B cell (primary cell): ENCODE measurements around the gene LARGE1. TPM values are rescaled to one million over a fixed set of nuclear protein-coding genes. Genes with fewer than 3 reads are reported as not detected.

Experiments used
- ATAC-seq: fragments of 200-7000 bp; cut with Tn5 transposase; one replicate; pipeline ENCODE4 v1.10.0; 2021; ENCODE audit warnings: low read depth, mild to moderate bottlenecking, moderate number of reproducible peaks, moderate library complexity
- CTCF ChIA-PET: fragments of 350-600 bp; sonication (Branson Sonifier 250); formaldehyde crosslinking; loops from one replicate; lab custom pipeline; 2021; ENCODE audit warnings: antibody characterized with exemption, inconsistent platforms; lab: Charles Lee
- POLR2A ChIA-PET: fragments of 350-600 bp; sonication (Branson Sonifier 250); formaldehyde crosslinking; loops from one replicate; lab custom pipeline; 2021; ENCODE audit warnings: antibody characterized with exemption; lab: Charles Lee
- DNase-seq: peaks from one replicate; pipeline ENCODE4 v3.0.0; 2013
- H2AFZ ChIP-seq: 2 replicates; pipeline ENCODE4 v1.6.1; 2012; ENCODE audit warnings: mild to moderate bottlenecking, low read depth, low read length; ENCODE audit not compliant: insufficient read depth, poor library complexity, severe bottlenecking
- H3K27ac ChIP-seq, 2 donors: 1 replicate in 1 of 2; 2 replicates in 1 of 2; pipeline ENCODE4 v1.5.1; 2012 to 2013; ENCODE audit warnings: low read length in 2 of 2, mild to moderate bottlenecking in 2 of 2, moderate library complexity in 1 of 2
- H3K27me3 ChIP-seq, 4 experiments: fragments of 200-600 bp in 1 of 4; sonication (generic) in 1 of 4; replicated peaks in 1 of 4; 1 replicate in 2 of 4; 2 replicates in 2 of 4; pipeline versions ENCODE4 v1.6.1 to v1.7.0; 2013 to 2016; ENCODE audit warnings: low read length in 3 of 4, mild to moderate bottlenecking in 2 of 4, mixed read lengths in 1 of 4, moderate library complexity in 1 of 4; ENCODE audit not compliant: insufficient read depth in 4 of 4, control insufficient read depth in 3 of 4; ENCODE audit errors: control extremely low read depth in 1 of 4
- H3K36me3 ChIP-seq, 2 experiments: replicated peaks in 1 of 2; 1 replicate in 1 of 2; 2 replicates in 1 of 2; pipeline versions ENCODE4 v1.6.1 to v1.7.1; 2013; ENCODE audit warnings: low read length in 1 of 2; ENCODE audit not compliant: insufficient read depth in 2 of 2, control insufficient read depth in 1 of 2; ENCODE audit errors: control extremely low read depth in 1 of 2, extremely low read depth in 1 of 2
- H3K4me1 ChIP-seq, 2 donors: fragments of 200-600 bp in 1 of 2; sonication (generic) in 1 of 2; 1 replicate in 1 of 2; 2 replicates in 1 of 2; pipeline versions ENCODE4 v1.5.1 to v1.6.1; 2013 to 2017; ENCODE audit warnings: low read length in 2 of 2; ENCODE audit not compliant: control insufficient read depth in 2 of 2, insufficient read depth in 2 of 2
- H3K4me2 ChIP-seq: replicated peaks from 2 replicates; pipeline ENCODE3; 2012; ENCODE audit warnings: mild to moderate bottlenecking, low read depth, low read length; ENCODE audit not compliant: poor library complexity, severe bottlenecking
- H3K4me3 ChIP-seq, 5 experiments: fragments of 200-600 bp in 1 of 5; sonication (generic) in 1 of 5; 1 replicate in 3 of 5; 2 replicates in 2 of 5; pipeline versions ENCODE4 v1.5.1 to v1.7.0; 2011 to 2016; ENCODE audit warnings: low read length in 4 of 5, mild to moderate bottlenecking in 4 of 5, low read depth in 2 of 5, control low read depth in 1 of 5, moderate library complexity in 1 of 5; ENCODE audit not compliant: insufficient read depth in 1 of 5; ENCODE audit errors: control extremely low read depth in 1 of 5, extremely low read depth in 1 of 5
- H3K79me2 ChIP-seq: fragments of 200-600 bp; sonication (generic); one replicate; pipeline ENCODE4 v1.6.0; 2016; ENCODE audit warnings: low read length; ENCODE audit not compliant: control insufficient read depth, insufficient read depth
- H3K9ac ChIP-seq: fragments of 200-600 bp; sonication (generic); 2 replicates; pipeline ENCODE4 v1.6.1; 2017; ENCODE audit warnings: mild to moderate bottlenecking, low read length, moderate library complexity
- H3K9me3 ChIP-seq, 3 donors: one replicate each; pipeline versions ENCODE4 v1.6.1 to v1.7.1; 2013; ENCODE audit warnings: low read length in 2 of 3; ENCODE audit not compliant: control insufficient read depth in 2 of 3, insufficient read depth in 1 of 3; ENCODE audit errors: control extremely low read depth in 1 of 3
- H4K20me1 ChIP-seq: 2 replicates; pipeline ENCODE4 v1.6.0; 2012; ENCODE audit warnings: mild to moderate bottlenecking, low read length; ENCODE audit not compliant: insufficient read depth, control insufficient read depth, poor library complexity, severe bottlenecking
- H3K27ac Mint-ChIP-seq: one replicate; pipeline ENCODE4 v1.8.0; 2021; ENCODE audit warnings: mixed read lengths
- H3K27me3 Mint-ChIP-seq: one replicate; pipeline ENCODE4 v1.8.0; 2021; ENCODE audit warnings: mixed read lengths
- H3K4me1 Mint-ChIP-seq: one replicate; pipeline ENCODE4 v1.8.0; 2021; ENCODE audit warnings: mixed read lengths
- H3K4me3 Mint-ChIP-seq: one replicate; pipeline ENCODE4 v1.8.0; 2021; ENCODE audit warnings: mixed read lengths
- H3K9me3 Mint-ChIP-seq: one replicate; pipeline ENCODE4 v1.8.0; 2022; ENCODE audit warnings: mixed read lengths; ENCODE audit not compliant: insufficient read depth
- EZH2 ChIP-seq: IDR thresholded peaks from 2 replicates; pipeline ENCODE4 v1.6.1; 2012; ENCODE audit warnings: borderline replicate concordance, low read depth, mild to moderate bottlenecking, moderate library complexity, low read length; ENCODE audit not compliant: insufficient read depth, poor library complexity, severe bottlenecking
- WGBS: methylation state at CpG from one replicate; pipeline ENCODE4 v1.1.5; 2013; ENCODE audit warnings: missing lambda C conversion rate; ENCODE audit not compliant: insufficient coverage; 5-methylcytosine and 5-hydroxymethylcytosine counted together
- intact Hi-C: fragments of 100-400 bp; cut with micrococcal nuclease; formaldehyde crosslinking; loops from one replicate; pipeline ENCODE4 v1.10.0; 2022
- polyA plus RNA-seq: library from polyadenylated mRNA; depleted of rRNA; stranded (reverse); fragments of >200 nt; gene quantifications from 2 replicates; pipeline ENCODE4 v1.2.3, GENCODE V29; 2012
- total RNA-seq, 2 donors: library from RNA; stranded (reverse); fragments of 120-200 nt in 1 of 2; gene quantifications; 1 replicate in 1 of 2; 2 replicates in 1 of 2; pipeline versions ENCODE4 v1.2.3 to v1.2.4, GENCODE V29; 2013 to 2022
- TF ChIP-seq, protein P1 (sequence below): fragments of 200-600 bp; IDR thresholded peaks from one replicate; pipeline ENCODE4 v1.8.0; 2022; ENCODE audit warnings: antibody characterized with exemption, mild to moderate bottlenecking

The LARGE1 gene
- total and polyA plus RNA-seq, 2 donors (not counting 1 experiment from before 2014, with no cell fraction given), result 20.7 to 82.0 TPM

DNA sequence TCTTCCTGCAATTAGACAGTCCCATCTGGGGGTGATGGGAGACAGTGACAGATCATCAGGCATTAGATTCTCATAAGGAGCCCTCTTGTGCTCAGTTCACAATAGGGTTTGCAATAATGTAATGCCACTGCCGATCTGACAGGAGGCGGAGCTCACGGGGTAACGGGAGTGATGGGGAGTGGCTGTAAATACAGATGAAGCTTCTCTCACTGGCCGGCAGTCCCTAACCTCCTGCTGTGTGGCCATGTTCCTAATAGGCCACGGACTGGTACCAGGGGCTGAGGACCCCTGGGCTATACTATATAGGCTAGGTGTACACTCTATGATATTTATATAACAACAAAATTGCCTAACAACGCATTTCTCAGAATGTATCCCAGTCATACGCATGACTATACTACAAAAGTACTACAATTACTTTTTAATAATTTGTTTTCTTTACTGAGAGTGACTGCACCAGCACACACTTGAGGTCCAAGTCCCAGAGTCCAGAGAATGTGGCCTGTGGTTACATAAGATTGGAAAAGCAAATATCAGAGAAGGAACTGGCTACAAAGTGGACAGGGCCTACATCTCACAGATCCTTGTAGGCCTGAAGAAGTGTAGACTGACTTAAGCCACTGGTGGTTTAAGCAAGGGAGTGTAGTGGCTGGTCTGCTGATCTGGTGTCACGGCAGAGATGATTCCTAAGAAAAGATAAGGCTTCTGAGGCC is 200.0 kb downstream of the LARGE1 start:
- Histone ChIP-seq H4K20me1 (peaks cover 37% of the 10 kb centered on the region), H2AFZ (no peak overlapping the region), H3K27ac (no peak overlapping the region), H3K4me1 (peaks cover 12 to 15% of the 10 kb centered on the region in 2 donors), H3K9me3 (peaks cover 0 to 18% (median 0%) of the 10 kb centered on the region in 3 donors), H3K36me3 (peaks cover 0 to 2% of the 10 kb centered on the region in 2 experiments), H3K4me2 (no peak overlapping the region), H3K4me3 (no peak overlapping the region), H3K9ac (no peak overlapping the region), H3K27me3 (no peaks in the 10 kb centered on the region), H3K79me2 (peaks cover 31% of the 10 kb centered on the region)
- H3K9me3 Mint-ChIP-seq, result peaks cover 3% of the 10 kb centered on the region
- ChIA-PET CTCF (no interaction called here), POLR2A (no interaction called here)
- no peak overlapping the region for H3K4me3 Mint-ChIP-seq
- intact Hi-C loops, result no loop called here
- 98% methylated on average over 6 of the region's 9 CpGs for WGBS
- no peak overlapping the region for H3K27ac Mint-ChIP-seq
- no peak for DNase-seq
- ATAC-seq, result no peak
- peaks cover 15% of the 10 kb centered on the region for H3K4me1 Mint-ChIP-seq
- no peaks in the 10 kb centered on the region for H3K27me3 Mint-ChIP-seq
- TF ChIP-seq EZH2, result no peak
- TF ChIP-seq, protein P1, sequence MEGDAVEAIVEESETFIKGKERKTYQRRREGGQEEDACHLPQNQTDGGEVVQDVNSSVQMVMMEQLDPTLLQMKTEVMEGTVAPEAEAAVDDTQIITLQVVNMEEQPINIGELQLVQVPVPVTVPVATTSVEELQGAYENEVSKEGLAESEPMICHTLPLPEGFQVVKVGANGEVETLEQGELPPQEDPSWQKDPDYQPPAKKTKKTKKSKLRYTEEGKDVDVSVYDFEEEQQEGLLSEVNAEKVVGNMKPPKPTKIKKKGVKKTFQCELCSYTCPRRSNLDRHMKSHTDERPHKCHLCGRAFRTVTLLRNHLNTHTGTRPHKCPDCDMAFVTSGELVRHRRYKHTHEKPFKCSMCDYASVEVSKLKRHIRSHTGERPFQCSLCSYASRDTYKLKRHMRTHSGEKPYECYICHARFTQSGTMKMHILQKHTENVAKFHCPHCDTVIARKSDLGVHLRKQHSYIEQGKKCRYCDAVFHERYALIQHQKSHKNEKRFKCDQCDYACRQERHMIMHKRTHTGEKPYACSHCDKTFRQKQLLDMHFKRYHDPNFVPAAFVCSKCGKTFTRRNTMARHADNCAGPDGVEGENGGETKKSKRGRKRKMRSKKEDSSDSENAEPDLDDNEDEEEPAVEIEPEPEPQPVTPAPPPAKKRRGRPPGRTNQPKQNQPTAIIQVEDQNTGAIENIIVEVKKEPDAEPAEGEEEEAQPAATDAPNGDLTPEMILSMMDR, result no peak

DNA sequence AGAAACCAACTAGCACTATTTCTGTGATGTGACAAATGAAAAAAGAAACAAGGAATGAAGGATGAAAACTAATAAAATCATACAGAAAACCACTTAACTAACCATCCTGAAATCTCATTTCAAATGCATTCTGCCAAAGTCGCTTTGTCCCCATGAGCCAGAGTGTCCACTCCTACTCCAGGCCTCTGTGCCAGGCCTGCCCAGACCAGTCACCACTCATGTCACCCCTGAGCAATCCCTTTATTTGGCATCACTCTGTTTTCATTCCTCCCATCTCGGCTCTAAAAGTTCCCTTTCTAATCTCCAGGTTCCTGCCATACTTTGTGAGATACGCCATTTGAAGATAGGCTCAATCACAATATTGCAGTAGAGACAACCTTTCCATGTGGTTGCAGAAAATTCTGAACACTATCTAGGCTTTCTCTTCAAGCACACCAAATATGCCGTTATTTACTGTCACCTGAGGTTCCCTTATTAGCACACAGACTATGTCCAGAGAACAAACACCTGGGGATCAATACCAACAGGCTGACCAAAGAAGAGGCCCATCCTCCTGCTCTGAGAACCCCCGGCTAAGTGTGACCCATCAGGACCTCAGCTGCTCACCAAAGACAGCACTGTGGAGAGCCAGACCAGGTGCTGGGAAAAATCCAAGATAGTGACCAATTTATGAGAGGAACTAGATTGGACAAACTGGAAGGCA is 202.4 kb downstream of the LARGE1 start:
- Mint-ChIP-seq H3K27me3 (no peaks in the 10 kb centered on the region), H3K4me3 (no peak overlapping the region), H3K4me1 (no peaks in the 10 kb centered on the region), H3K27ac (no peak overlapping the region), H3K9me3 (peaks cover 11% of the 10 kb centered on the region)
- DNase-seq, result no peak
- CTCF ChIA-PET, result no interaction called here
- Histone ChIP-seq H3K36me3 (peaks cover 0 to 2% of the 10 kb centered on the region in 2 experiments), H3K4me3 (no peak overlapping the region), H3K27ac (no peak overlapping the region), H3K27me3 (no peaks in the 10 kb centered on the region), H3K4me2 (no peak overlapping the region), H3K4me1 (no peaks in the 10 kb centered on the region), H3K9ac (no peak overlapping the region), H2AFZ (no peak overlapping the region), H3K9me3 (peaks cover 0 to 24% (median 3%) of the 10 kb centered on the region in 3 donors), H3K79me2 (peaks cover 13% of the 10 kb centered on the region), H4K20me1 (peaks cover 16% of the 10 kb centered on the region)
- TF ChIP-seq, protein P1, result no peak
- TF ChIP-seq EZH2, result no peak
- intact Hi-C loops, result no loop called here
- POLR2A ChIA-PET, result no interaction called here
- no peak for ATAC-seq
- WGBS, result 98% methylated on average over 4 of the region's 5 CpGs
